GM23338 (cell line): ENCODE results near the gene ACAD10. TPM values are rescaled to one million over a fixed set of nuclear protein-coding genes. Genes with fewer than 3 reads are reported as not detected.

Experiments used
- ATAC-seq: fragments of 200-7000 bp; cut with Tn5 transposase; 3 replicates; pipeline ENCODE4 v1.9.1; 2020
- DNase-seq: peaks from one replicate; pipeline ENCODE4 v3.0.0-alpha.2; 2015; ENCODE audit warnings: low spot score
- H2AFZ ChIP-seq: fragments of 200-600 bp; sonication (generic); 2 replicates; pipeline ENCODE4 v1.8.0; 2016; ENCODE audit warnings: antibody characterized with exemption, mild to moderate bottlenecking, moderate library complexity
- H3F3A ChIP-seq: fragments of 200-600 bp; sonication (generic); replicated peaks from 2 replicates; pipeline ENCODE4 v1.8.0; 2017; ENCODE audit warnings: antibody characterized with exemption, mixed run types, low read depth
- H3K27ac ChIP-seq: fragments of 200-600 bp; sonication (generic); 2 replicates; pipeline ENCODE4 v1.6.1; 2016; ENCODE audit warnings: low read depth
- H3K27me3 ChIP-seq: fragments of 200-600 bp; sonication (generic); 2 replicates; pipeline ENCODE4 v1.8.0; 2016; ENCODE audit warnings: mild to moderate bottlenecking, mixed run types, moderate library complexity; ENCODE audit not compliant: insufficient read depth
- H3K36me3 ChIP-seq: fragments of 200-600 bp; sonication (generic); 2 replicates; pipeline ENCODE4 v1.8.0; 2016; ENCODE audit warnings: mild to moderate bottlenecking; ENCODE audit not compliant: insufficient read depth
- H3K4me1 ChIP-seq: fragments of 200-600 bp; sonication (generic); 2 replicates; pipeline ENCODE4 v1.8.0; 2016; ENCODE audit warnings: mild to moderate bottlenecking, moderate library complexity; ENCODE audit not compliant: insufficient read depth
- H3K4me2 ChIP-seq: fragments of 200-600 bp; sonication (generic); 2 replicates; pipeline ENCODE4 v1.7.1; 2017; ENCODE audit warnings: mixed run types
- H3K4me3 ChIP-seq: fragments of 200-600 bp; sonication (generic); 2 replicates; pipeline ENCODE4 v1.6.1; 2016; ENCODE audit warnings: mixed run types
- H3K79me2 ChIP-seq: fragments of 200-600 bp; sonication (generic); replicated peaks from 2 replicates; pipeline ENCODE4 v1.8.0; 2017; ENCODE audit warnings: mild to moderate bottlenecking; ENCODE audit not compliant: insufficient read depth
- H3K9me2 ChIP-seq: fragments of 200-600 bp; sonication (generic); 2 replicates; pipeline ENCODE4 v1.8.0; 2017; ENCODE audit not compliant: insufficient read depth
- H4K20me1 ChIP-seq: fragments of 200-600 bp; sonication (generic); replicated peaks from 2 replicates; pipeline ENCODE4 v1.8.0; 2017; ENCODE audit warnings: mild to moderate bottlenecking; ENCODE audit not compliant: insufficient read depth
- H3K27ac Mint-ChIP-seq: 2 replicates; pipeline ENCODE4 v1.8.0; 2020; ENCODE audit warnings: inconsistent platforms, mild to moderate bottlenecking, moderate library complexity, mixed read lengths
- H3K27me3 Mint-ChIP-seq: 3 replicates; pipeline ENCODE4 v1.8.0; 2022; ENCODE audit warnings: low read depth, mild to moderate bottlenecking, moderate library complexity, mixed read lengths, inconsistent platforms; ENCODE audit not compliant: insufficient read depth, poor library complexity
- H3K36me3 Mint-ChIP-seq: 3 replicates; pipeline ENCODE4 v1.8.0; 2021; ENCODE audit warnings: low read depth, mild to moderate bottlenecking, inconsistent platforms, moderate library complexity, mixed read lengths
- H3K4me1 Mint-ChIP-seq: 3 replicates; pipeline ENCODE4 v1.8.0; 2020; ENCODE audit warnings: mild to moderate bottlenecking, inconsistent platforms, mixed read lengths
- H3K4me3 Mint-ChIP-seq: 3 replicates; pipeline ENCODE4 v1.8.0; 2021; ENCODE audit warnings: moderate library complexity, mild to moderate bottlenecking, inconsistent platforms, mixed read lengths
- H3K9me3 Mint-ChIP-seq: 3 replicates; pipeline ENCODE4 v1.8.0; 2020; ENCODE audit warnings: moderate library complexity, mild to moderate bottlenecking, inconsistent platforms, mixed read lengths
- EZH2 ChIP-seq: fragments of 200-600 bp; sonication (generic); IDR thresholded peaks from one replicate; pipeline ENCODE4 v1.8.0; 2017; ENCODE audit warnings: antibody characterized with exemption, mild to moderate bottlenecking, low read depth; ENCODE audit not compliant: unreplicated experiment
- JUNB ChIP-seq: IDR thresholded peaks from one replicate; pipeline ENCODE4 v1.6.1; 2016; ENCODE audit warnings: antibody characterized with exemption; ENCODE audit not compliant: unreplicated experiment
- POLR2AphosphoS5 ChIP-seq: IDR thresholded peaks from 2 replicates; pipeline ENCODE4 v1.6.1; 2016; ENCODE audit warnings: antibody characterized with exemption, low read depth
- STAT1 ChIP-seq: IDR thresholded peaks from one replicate; pipeline ENCODE4 v1.6.1; 2016; ENCODE audit warnings: antibody characterized with exemption; ENCODE audit not compliant: unreplicated experiment
- ZNF114 ChIP-seq: fragments of 250-450 bp; sonication (Bioruptor Pico); IDR thresholded peaks from 2 replicates; pipeline ENCODE4 v1.5.0; 2020; ENCODE audit warnings: mild to moderate bottlenecking, moderate library complexity
- ZNF331 ChIP-seq: fragments of 250-450 bp; sonication (Bioruptor Pico); IDR thresholded peaks from 2 replicates; pipeline ENCODE4 v1.5.0; 2020; ENCODE audit warnings: low read depth, mild to moderate bottlenecking, moderate library complexity
- polyA plus RNA-seq: library from polyadenylated mRNA; unstranded; fragments of >200 nt; fragmentation: Nextera tagmentation; extraction: Ambion mirVana; gene quantifications from 2 replicates; pipeline ENCODE4 v1.2.1, GENCODE V29; 2016
- total RNA-seq: library from RNA; depleted of rRNA; stranded (reverse); fragments of >200 nt; shearing (Covaris generic); gene quantifications from 2 replicates; pipeline ENCODE4 v1.2.3, GENCODE V29; 2014
- TF ChIP-seq, protein P1 (sequence below), 2 experiments: fragments of 200-600 bp in 1 of 2; sonication (generic) in 1 of 2; conservative IDR thresholded peaks; 2 replicates each; pipeline versions ENCODE4 v1.5.1 to v1.6.1; 2016 to 2017; ENCODE audit warnings: antibody characterized with exemption in 2 of 2, low read depth in 2 of 2, mild to moderate bottlenecking in 2 of 2, moderate library complexity in 1 of 2
- TF ChIP-seq, protein P2 (sequence below): fragments of 250-450 bp; sonication (Bioruptor Pico); IDR thresholded peaks from 2 replicates; pipeline ENCODE4 v1.5.0; 2020; ENCODE audit warnings: mild to moderate bottlenecking, moderate library complexity
- TF ChIP-seq, protein P3 (sequence below): IDR thresholded peaks from 2 replicates; pipeline ENCODE4 v1.6.1; 2016; ENCODE audit warnings: antibody characterized with exemption

The ACAD10 gene
- total and polyA plus RNA-seq, 2 experiments from 2014 or later = 16.3 to 23.1 TPM

DNA sequence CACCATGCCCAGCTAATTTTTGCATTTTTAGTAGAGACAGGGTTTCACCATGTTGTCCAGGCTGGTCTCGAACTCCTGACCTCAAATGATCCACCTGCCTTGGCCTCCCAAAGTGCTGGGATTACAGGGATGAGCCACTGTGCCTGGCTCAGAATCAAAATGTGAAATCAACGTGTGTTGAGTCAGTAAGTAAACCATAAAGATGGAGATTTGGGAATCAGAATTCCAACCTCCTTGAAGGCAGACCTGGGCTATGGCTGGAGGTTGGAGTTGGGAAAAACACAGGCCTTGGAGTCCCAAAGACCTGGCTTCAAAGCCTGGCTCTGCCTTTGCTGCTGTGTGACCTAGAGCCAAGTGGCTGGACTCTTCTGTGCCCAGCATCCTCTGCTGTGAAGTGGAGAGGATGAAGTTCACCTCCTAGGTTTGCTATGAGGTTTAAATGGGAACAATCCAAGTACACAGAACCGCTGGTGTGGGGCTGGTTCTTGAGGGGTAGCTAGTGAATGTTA lies 91.0 kb downstream of the ACAD10 start:
- Mint-ChIP-seq H3K27me3 (peaks cover 6% of the 10 kb centered on the region), H3K36me3 (peaks cover 44% of the 10 kb centered on the region), H3K9me3 (peaks cover 11% of the 10 kb centered on the region; the same call in 2 of the 3 replicates), H3K4me3 (no peak overlapping the region), H3K27ac (no peak overlapping the region), H3K4me1 (peaks cover 18% of the 10 kb centered on the region)
- Histone ChIP-seq H3K27me3 (no peaks in the 10 kb centered on the region), H4K20me1 (peaks cover 4% of the 10 kb centered on the region; the same call in 1 of the 2 replicates), H3K4me3 (no peak overlapping the region), H3K4me1 (peaks cover 7% of the 10 kb centered on the region; the same call in 1 of the 2 replicates), H3K27ac (no peak overlapping the region), H3K9me2 (no peaks in the 10 kb centered on the region), H3K36me3 (0 out of 2 replicates have a peak, but pooled peaks cover 5% of the 10 kb centered on the region), H3F3A (no peaks in the 10 kb centered on the region), H3K79me2 (peaks cover 13% of the 10 kb centered on the region; the same call in 1 of the 2 replicates), H3K4me2 (no peak overlapping the region), H2AFZ (no peak overlapping the region)
- TF ChIP-seq EZH2 = no peak
- TF ChIP-seq, protein P1, sequence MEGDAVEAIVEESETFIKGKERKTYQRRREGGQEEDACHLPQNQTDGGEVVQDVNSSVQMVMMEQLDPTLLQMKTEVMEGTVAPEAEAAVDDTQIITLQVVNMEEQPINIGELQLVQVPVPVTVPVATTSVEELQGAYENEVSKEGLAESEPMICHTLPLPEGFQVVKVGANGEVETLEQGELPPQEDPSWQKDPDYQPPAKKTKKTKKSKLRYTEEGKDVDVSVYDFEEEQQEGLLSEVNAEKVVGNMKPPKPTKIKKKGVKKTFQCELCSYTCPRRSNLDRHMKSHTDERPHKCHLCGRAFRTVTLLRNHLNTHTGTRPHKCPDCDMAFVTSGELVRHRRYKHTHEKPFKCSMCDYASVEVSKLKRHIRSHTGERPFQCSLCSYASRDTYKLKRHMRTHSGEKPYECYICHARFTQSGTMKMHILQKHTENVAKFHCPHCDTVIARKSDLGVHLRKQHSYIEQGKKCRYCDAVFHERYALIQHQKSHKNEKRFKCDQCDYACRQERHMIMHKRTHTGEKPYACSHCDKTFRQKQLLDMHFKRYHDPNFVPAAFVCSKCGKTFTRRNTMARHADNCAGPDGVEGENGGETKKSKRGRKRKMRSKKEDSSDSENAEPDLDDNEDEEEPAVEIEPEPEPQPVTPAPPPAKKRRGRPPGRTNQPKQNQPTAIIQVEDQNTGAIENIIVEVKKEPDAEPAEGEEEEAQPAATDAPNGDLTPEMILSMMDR (conservative IDR thresholded peaks at IDR 0.05; ENCODE audit: low read depth in 2 of 2) = no peak
- TF ChIP-seq, protein P2, sequence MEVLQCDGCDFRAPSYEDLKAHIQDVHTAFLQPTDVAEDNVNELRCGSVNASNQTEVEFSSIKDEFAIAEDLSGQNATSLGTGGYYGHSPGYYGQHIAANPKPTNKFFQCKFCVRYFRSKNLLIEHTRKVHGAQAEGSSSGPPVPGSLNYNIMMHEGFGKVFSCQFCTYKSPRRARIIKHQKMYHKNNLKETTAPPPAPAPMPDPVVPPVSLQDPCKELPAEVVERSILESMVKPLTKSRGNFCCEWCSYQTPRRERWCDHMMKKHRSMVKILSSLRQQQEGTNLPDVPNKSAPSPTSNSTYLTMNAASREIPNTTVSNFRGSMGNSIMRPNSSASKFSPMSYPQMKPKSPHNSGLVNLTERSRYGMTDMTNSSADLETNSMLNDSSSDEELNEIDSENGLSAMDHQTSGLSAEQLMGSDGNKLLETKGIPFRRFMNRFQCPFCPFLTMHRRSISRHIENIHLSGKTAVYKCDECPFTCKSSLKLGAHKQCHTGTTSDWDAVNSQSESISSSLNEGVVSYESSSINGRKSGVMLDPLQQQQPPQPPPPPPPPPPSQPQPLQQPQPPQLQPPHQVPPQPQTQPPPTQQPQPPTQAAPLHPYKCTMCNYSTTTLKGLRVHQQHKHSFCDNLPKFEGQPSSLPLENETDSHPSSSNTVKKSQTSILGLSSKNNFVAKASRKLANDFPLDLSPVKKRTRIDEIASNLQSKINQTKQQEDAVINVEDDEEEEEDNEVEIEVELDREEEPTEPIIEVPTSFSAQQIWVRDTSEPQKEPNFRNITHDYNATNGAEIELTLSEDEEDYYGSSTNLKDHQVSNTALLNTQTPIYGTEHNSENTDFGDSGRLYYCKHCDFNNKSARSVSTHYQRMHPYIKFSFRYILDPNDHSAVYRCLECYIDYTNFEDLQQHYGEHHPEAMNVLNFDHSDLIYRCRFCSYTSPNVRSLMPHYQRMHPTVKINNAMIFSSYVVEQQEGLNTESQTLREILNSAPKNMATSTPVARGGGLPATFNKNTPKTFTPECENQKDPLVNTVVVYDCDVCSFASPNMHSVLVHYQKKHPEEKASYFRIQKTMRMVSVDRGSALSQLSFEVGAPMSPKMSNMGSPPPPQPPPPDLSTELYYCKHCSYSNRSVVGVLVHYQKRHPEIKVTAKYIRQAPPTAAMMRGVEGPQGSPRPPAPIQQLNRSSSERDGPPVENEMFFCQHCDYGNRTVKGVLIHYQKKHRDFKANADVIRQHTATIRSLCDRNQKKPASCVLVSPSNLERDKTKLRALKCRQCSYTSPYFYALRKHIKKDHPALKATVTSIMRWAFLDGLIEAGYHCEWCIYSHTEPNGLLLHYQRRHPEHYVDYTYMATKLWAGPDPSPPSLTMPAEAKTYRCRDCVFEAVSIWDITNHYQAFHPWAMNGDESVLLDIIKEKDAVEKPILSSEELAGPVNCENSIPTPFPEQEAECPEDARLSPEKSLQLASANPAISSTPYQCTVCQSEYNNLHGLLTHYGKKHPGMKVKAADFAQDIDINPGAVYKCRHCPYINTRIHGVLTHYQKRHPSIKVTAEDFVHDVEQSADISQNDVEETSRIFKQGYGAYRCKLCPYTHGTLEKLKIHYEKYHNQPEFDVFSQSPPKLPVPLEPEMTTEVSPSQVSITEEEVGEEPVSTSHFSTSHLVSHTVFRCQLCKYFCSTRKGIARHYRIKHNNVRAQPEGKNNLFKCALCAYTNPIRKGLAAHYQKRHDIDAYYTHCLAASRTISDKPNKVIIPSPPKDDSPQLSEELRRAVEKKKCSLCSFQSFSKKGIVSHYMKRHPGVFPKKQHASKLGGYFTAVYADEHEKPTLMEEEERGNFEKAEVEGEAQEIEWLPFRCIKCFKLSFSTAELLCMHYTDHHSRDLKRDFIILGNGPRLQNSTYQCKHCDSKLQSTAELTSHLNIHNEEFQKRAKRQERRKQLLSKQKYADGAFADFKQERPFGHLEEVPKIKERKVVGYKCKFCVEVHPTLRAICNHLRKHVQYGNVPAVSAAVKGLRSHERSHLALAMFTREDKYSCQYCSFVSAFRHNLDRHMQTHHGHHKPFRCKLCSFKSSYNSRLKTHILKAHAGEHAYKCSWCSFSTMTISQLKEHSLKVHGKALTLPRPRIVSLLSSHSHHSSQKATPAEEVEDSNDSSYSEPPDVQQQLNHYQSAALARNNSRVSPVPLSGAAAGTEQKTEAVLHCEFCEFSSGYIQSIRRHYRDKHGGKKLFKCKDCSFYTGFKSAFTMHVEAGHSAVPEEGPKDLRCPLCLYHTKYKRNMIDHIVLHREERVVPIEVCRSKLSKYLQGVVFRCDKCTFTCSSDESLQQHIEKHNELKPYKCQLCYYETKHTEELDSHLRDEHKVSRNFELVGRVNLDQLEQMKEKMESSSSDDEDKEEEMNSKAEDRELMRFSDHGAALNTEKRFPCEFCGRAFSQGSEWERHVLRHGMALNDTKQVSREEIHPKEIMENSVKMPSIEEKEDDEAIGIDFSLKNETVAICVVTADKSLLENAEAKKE (CRISPR knock-in tag) = no peak
- TF ChIP-seq POLR2AphosphoS5 = no peak
- TF ChIP-seq, protein P3, sequence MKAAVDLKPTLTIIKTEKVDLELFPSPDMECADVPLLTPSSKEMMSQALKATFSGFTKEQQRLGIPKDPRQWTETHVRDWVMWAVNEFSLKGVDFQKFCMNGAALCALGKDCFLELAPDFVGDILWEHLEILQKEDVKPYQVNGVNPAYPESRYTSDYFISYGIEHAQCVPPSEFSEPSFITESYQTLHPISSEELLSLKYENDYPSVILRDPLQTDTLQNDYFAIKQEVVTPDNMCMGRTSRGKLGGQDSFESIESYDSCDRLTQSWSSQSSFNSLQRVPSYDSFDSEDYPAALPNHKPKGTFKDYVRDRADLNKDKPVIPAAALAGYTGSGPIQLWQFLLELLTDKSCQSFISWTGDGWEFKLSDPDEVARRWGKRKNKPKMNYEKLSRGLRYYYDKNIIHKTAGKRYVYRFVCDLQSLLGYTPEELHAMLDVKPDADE = no peak
- TF ChIP-seq ZNF331 (CRISPR knock-in tag) = no peak
- no peak for TF ChIP-seq ZNF114 (CRISPR knock-in tag)
- TF ChIP-seq STAT1 = no peak
- TF ChIP-seq JUNB = no peak
- ATAC-seq (no peak), DNase-seq (no peak)
